ENCODE results near the gene FAM241B.

Gene FAM241B

GRCh38 chr10:69657430-69657829, 27.4 kb downstream of the FAM241B start:
- H3K4me3 ChIP-seq (ENCODE audit: control insufficient read depth, low read depth, low read length): no peak overlapping the region
- TF ChIP-seq CTCF (IDR thresholded peaks at IDR 0.05; ENCODE audit: control insufficient read depth, insufficient read depth, low read depth, low read length, missing control alignments): no peak
- no peak for DNase-seq (ENCODE audit: low read depth)

GRCh38 chr10:69657866-69658265, 27.8 kb downstream of the FAM241B start:
- H3K4me3 ChIP-seq (ENCODE audit: control insufficient read depth, low read depth, low read length): no peak overlapping the region
- DNase-seq (ENCODE audit: low read depth): no peak
- TF ChIP-seq CTCF (IDR thresholded peaks at IDR 0.05; ENCODE audit: control insufficient read depth, insufficient read depth, low read depth, low read length, missing control alignments): no peak

- no peak overlapping the region for H3K4me3 ChIP-seq (ENCODE audit: control insufficient read depth, low read depth, low read length)
- DNase-seq (ENCODE audit: low read depth): no peak
- no peak for TF ChIP-seq CTCF (IDR thresholded peaks at IDR 0.05; ENCODE audit: control insufficient read depth, insufficient read depth, low read depth, low read length, missing control alignments)
Observed at GRCh38 chr10:69659241-69660038, 29.4 kb downstream of the FAM241B start.

- H3K4me3 ChIP-seq (ENCODE audit: control insufficient read depth, low read depth, low read length): no peak overlapping the region
- no peak for DNase-seq (ENCODE audit: low read depth)
Observed at GRCh38 chr10:69660296-69660695, 30.2 kb downstream of the FAM241B start.

GRCh38 chr10:69661414-69662172, 31.5 kb downstream of the FAM241B start:
- H3K4me3 ChIP-seq (ENCODE audit: control insufficient read depth, low read depth, low read length): no peak overlapping the region
- TF ChIP-seq CTCF (IDR thresholded peaks at IDR 0.05; ENCODE audit: control insufficient read depth, insufficient read depth, low read depth, low read length, missing control alignments): no peak
- DNase-seq (ENCODE audit: low read depth): no peak

More at GRCh38 chr10:69660296-69660695, 30.2 kb downstream of the FAM241B start:
- no peak for TF ChIP-seq CTCF (IDR thresholded peaks at IDR 0.05; ENCODE audit: control insufficient read depth, insufficient read depth, low read depth, low read length, missing control alignments)

- no peak overlapping the region for H3K4me3 ChIP-seq (ENCODE audit: control insufficient read depth, low read depth, low read length)
- no peak for DNase-seq (ENCODE audit: low read depth)
- TF ChIP-seq CTCF (IDR thresholded peaks at IDR 0.05; ENCODE audit: control insufficient read depth, insufficient read depth, low read depth, low read length, missing control alignments): no peak
Observed at GRCh38 chr10:69662173-69662877, 32.3 kb downstream of the FAM241B start.

Data from AG09309 (cell line).